HG03439 (cell line): ENCODE results near the gene YY1.
"Not testable (repeated sequence)": the region's sequence is repeated elsewhere in the genome, so short reads cannot be mapped to it uniquely, and the experiment has no call there.

ENCODE experiments used
- ATAC-seq: cut with Tn5 transposase; IDR thresholded peaks from one replicate; pipeline ENCODE4 v1.9.1; 2021; ENCODE audit warnings: mild to moderate bottlenecking, moderate library complexity; ENCODE audit not compliant: unreplicated experiment

The YY1 gene

DNA sequence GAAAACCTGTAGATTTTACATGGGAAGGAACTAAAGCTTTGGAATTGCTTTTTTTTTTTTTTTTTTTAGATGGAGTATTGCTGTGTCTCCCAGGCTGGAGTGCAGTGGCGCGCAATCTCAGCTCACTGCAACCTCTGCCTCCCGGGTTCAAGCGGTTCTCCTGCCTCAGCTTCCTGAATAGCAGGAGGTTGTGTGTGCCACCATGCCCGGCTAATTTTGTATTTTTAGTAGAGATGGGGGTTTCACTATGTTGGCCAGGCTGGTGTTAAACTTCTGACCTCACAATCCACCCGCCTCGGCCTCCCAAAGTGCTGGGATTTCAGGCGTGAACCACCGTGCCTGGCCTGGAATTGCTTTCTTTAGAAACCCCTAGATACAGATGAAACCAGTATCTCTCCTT is 44.5 kb downstream of the YY1 start:
- ATAC-seq, result not testable (repeated sequence)

DNA sequence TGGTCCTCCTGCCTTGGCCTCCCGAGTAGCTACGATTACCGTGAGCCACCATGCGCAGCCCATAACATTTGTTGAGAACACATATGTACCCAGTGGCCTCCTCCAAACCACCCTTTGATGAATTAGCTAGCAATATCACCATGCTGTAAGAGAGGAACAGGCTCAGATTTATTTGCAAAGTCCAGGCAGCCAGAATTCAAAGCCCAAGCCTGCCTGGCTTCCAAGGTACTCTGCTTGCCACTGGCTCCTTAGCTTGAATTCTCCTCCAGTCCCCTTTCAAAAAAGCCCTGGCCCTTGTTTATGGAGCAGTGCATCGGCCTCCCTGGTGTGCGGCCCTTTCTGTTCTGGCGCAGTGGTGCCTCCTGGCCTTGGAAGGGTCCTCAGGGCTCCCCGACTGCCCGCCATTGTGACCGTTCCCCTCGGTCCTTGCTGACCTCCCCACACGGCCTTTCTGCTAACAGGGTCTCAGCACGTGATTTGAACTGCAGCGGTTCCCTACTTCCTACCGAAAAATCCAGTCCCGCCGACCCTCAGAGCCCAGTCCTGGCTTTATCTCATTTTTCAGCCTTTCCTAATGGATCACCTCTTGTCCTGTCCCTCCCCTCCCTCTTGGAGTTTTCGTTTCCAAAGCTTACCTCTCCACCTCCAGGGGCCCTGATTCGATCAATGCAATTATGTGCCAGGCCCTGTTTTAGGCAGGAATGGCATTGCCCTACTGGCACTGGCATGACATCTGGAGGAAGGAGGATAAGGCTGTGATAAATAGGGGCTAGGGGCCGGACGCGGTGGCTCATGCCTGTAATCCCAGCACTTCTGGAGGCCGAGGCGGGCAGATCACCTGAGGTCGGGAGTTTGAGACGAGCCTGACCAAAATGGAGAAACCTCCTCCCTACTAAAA is 45.3 kb downstream of the YY1 start:
- no peak for ATAC-seq

DNA sequence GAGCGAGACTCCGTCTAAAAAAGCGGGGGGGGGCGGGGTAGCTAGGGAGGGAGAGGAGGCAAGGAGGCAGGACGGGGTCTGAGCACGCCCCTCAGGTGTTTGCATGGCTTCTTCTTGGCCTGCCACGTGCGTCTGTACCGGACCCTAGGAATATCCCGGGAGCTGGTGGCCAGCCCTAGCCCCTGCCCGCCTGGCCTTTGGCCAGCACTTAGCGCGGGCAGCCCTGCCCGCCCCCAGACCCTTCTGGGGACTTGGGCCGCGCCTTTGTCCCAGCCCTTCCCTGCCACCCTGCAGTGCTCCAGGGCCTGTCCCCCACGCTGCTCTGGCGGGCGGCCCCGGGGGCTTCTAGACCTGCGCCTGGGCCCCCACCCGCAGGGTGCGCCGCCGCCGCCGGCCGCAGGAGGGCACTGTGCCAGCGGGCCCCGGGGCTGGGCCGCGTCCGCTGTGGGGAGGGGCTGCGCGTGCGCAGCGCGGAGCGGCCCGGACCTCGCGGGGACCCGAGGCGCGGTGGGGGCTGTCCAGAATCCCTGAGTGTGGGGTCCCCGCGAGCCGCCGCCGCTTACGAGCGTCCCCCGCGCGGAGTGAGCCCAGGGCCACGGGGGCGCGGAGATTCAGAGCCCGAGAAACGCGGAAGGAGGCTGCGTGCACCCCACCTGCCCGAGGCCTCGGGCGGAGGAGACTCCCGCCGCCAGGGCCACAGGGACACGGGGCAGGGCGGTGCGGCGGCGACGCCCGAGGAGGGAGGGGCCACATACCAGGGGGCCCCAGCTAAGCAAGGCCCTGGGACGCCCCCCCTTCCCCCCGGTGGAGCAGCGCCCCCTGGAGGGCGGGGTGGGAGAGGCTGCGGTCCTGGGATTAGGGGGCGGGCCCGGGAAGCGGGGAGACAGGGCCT is 46.3 kb downstream of the YY1 start:
- ATAC-seq, result peak; percentile 80

DNA sequence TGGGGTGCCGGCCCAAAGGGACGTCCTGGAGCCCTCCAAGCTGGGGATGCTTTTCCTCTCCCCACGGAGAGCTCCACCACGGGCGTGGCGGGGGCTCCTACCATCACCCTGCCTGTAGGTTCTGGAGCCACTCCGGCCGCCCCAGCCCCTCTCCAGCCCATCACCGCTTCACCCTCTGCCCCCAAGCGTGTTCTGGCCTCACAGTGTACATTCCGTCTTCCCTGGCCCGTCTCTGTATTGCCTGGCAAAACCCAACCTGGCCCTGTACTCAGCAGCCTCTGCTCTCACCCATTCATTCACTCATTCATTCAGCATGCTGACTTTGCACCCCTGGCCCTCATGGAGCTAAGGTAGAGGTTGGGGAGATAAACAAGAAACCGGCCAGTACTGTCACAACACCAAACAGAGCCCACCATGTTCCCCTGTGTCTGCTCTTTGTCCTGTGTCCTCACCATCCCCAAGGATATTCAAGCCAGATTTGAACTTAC is 47.0 kb downstream of the YY1 start:
- ATAC-seq, result no peak

DNA sequence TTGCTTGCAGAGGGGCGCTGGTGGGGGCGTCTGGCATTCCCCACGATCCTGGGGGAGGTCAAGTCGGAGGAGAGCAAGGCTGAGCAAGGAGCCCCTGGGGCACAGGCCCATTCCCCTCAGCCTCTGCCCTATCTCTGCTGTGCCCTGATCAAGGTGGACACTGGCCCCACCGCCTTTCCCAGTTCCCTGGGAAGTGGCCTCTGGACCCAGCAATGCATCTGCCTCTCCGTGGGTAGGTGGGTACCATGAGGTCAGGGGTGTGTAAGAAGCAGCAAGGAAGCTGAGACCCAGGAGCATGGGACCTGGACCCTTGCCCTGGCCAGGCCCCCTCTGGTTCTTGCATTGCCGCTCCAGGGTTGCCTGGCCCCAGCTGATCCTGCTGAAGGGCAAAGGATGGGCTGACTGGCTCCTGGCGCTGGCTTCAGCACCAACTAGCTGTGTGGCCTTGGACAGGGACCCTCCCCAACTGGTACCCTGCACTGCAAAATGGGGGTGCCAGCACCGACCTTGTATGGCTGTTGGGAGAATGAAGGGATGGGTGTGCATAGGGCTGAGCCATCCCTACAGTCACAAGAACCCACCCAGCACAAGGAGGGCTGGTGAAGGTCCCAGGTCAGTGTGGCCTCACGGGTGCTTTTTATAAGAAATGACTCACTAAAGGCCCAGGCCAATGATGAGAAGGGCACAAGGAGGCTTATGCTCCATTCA is 47.7 kb downstream of the YY1 start:
- no peak for ATAC-seq

DNA sequence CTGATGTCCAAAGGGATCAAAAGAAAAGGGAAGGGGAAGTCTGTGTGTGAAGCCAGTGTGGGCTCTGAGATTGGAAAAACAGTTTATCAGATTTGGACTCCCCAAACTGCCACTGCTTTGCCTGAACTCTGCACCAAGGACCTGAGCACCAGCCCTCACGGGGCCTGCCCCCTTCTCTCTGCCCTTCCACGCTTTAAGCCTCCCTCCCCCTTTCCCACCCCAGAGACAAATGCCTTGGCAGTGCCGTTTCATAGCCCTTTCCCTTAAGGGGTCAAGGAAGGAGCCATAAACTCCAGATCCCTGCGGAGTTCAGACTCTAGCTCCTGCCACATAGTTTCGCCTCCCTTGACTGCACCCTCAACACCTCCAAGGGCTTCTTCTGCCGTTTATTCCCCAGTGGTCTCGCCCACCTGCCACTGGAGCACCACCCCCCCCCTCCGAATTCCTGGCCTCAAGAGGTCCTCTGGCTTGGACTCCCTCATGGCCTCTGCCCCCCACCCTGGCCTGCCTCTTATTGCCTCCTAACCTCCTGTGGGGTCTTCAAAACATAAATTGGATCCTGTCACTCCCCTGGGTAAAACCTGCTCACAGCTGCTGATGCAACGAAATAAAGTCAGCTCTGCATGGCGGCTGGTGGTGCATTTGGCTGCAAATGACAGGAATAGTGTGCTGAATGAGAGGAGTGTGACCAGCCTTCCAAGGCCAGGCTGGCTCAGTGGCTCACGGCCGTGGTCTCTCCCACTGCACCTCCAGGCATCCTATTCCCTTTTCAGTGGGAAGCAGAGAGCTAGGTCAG is 48.5 kb downstream of the YY1 start:
- ATAC-seq, result no peak

DNA sequence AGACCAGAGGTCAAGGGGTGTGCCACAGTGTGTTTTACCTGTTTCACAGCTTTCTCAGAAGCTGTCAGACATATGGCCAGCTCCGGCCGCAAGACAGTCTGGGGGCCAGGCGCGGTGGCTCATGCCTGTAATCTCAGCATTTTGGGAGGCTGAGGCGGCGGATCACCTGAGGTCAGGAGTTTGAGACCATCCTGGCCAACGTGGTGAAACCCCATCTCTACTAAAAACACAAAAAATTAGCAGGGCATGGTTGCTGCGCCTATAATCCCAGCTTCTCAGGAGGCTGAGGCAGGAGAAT is 49.0 kb downstream of the YY1 start:
- ATAC-seq, result not testable (repeated sequence)

DNA sequence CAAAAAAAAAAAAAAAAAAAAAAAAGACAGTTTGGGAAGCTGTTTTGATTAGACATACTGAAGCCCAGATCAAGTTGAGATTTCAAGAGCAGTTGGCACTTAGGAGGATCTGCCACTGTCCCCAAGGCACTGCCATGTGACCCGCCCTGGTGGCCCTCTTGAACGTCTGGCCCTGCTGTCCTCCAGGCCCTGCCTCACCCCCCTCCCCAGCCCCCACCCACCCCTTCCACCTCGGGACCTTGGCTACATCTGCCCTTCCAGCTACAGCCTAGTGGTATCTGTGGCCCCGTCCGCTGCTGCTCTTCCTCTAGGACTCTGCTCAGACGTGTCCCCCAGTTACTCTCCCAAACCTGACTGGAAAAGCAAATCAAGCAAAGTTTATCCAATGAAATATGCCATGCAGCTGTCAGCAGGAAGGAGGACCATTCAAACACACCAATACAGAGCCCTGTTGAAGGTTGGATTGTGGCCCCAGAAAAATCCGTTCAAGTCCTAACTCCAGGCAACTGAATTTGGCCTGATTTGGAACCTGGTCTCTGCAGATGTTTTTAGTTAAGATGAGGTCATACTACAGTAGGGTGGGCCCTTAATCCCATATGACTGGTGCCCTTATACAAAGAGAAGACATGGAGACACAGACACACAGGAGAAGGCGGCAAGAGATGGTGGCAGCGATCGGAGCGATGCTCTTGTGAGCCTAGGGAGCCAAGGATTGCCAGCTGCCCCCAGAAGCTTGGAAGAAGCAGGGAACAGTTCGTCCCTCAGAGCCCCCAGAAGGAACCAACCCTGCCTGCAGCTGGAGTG is 49.6 kb downstream of the YY1 start:
- no peak for ATAC-seq

DNA sequence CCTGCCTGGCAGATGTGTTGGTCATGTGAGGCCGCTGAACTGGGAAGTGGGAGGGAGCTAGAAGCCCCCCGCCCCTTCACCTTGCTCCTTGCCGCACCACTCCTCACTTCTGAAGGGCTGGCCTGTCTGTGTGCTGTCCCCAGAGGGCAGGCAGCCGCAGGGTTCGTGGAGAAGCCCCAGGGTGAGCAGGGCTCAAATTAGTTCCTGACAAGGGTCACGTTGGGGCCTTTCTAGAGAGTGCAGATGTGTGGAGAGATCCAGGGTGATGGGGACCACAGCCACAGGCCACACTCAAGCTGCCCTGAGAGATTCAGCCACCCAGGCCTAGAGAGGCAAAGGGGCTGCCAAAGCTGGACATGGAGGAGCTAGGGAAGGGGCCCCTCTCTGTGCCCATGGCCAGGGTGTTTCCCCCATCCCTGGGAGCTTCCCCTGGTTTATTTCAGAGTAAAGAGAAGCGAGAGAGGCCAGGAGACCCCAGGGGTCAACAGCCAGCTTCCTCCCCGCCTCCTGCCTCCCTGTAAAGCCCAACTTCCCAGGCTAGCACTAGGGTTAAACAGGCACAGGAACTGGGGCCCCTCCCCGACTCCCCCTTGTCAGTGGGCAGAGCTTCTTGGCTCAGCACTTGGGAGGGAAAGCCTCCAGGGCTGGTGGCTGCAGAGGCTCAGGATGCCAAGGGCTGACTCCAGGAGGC is 51.1 kb downstream of the YY1 start:
- no peak for ATAC-seq

DNA sequence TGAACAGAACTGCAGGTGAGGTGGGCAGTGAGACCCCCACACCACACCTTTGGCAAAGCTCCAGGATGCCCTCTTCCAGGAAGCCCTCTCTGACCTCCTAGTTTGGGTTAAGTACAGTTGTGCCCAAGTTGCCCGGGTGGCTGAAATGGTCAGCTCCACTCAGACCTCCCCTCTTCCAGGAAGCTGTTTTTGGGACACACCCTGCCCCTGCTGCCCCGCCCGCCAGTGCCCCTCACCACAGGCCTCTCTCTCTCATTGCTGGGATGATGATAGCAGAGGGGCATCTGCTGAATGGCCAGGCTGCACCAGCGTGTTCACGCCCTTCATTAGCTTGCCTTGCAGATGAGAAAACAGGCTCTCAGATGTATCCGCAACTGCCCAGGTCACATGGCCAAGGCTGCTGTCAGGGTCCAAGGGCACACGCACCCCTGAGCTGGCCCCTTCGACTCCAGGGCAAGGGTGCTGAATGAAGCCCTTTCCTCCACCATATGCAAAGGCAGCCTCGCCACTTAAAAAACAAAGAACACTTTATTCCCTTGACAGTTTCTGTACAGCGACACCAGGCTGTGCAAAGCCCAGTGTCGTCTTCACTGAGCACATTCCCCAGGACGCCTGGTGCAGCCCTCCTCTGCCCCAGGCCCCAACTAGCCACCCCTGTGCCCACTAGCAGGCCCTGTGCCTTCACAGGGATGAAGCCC is 51.8 kb downstream of the YY1 start:
- no peak for ATAC-seq

DNA sequence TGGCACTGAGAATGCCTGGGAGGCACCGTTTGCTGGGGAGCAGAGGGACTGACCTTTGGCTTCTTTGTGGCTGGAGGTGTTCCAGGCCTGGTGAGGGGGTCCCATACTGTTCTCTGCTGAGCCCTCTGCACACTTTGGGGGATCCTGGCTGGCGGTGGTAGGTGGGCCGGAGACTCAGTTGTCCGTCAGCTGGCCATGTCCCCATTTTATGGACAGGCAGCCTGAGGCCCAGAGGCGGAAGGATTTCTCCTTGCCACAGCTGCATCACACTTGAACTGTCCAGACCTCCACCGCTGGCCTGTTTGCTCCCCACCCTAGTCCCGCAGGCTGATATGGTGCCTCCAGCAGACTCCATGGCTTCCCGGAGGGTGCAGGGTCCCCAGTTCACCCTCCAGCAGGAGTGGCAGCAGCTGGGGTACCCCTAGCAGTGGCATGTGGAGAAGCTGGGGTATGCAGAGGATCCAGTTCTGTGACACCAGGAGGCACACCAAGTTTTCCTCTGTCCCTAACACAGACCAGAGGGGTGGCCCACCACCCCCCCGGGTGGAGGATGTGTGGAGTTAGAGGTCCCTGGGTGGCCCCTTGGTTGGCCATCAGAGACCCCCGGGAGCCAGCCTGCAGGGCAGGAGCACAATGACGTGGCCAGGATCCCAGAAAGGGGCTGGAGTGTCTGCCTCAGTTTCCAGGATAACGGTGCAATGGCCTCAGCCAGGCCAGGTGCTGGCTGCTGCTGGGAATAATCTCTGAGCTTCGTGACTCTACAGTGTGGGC is 52.5 kb downstream of the YY1 start:
- ATAC-seq, result no peak

DNA sequence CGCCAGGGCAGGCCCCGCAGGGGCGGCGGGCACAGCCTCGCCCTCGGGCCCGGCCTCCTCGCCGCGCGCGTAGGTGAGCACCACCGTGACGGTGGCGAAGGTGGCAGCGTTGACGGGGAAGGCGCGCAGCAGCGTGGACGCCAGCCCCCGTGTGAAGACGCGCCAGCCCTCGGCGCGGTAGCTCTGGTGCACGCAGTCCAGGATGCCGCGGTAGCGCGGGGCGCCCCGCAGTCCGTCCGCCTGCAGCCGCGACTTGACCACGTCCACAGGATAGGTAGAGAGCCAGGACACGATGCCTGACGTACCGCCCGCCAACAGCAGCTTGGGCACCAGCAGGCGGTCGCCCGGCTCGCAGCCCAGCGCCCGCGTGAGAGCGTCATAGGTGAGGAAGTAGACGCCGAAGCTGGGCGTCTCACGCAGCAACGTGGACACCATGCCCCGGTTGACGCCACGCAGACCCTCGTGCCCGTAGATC is 53.4 kb downstream of the YY1 start:
- no peak for ATAC-seq

DNA sequence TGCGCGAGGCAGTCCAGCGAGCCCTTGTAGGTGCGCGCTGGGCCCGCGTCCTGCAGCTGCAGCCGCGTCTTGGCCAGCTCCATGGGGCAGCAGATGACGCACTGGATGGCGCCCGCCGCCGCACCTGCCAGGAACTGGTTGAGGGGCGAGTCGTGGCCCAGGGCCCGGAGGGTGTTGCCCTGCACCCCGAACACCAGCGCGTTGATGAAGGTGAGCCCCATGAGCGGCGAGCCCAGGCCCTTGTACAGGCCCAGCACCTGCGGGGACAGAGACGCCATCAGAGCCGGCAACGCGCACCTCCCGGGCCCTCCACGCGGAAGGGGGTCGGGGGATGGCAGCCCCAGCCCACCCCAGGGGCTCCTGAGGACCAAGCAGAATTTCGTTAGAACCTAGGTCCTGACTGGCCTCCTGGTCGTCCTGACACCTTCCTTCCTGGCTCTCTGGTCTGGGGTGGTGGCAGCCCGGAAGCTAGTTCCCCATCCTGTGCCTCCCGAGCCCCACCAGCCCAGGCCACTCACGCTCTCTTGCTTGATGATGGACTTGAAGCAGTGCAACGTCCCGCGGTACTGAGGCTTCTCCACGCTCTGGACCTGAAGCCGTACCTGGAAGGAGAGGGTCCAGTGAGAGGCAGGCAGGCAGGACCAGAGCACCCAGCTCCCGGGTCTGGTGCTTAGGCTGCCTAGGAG is 54.0 kb downstream of the YY1 start:
- ATAC-seq, result no peak

DNA sequence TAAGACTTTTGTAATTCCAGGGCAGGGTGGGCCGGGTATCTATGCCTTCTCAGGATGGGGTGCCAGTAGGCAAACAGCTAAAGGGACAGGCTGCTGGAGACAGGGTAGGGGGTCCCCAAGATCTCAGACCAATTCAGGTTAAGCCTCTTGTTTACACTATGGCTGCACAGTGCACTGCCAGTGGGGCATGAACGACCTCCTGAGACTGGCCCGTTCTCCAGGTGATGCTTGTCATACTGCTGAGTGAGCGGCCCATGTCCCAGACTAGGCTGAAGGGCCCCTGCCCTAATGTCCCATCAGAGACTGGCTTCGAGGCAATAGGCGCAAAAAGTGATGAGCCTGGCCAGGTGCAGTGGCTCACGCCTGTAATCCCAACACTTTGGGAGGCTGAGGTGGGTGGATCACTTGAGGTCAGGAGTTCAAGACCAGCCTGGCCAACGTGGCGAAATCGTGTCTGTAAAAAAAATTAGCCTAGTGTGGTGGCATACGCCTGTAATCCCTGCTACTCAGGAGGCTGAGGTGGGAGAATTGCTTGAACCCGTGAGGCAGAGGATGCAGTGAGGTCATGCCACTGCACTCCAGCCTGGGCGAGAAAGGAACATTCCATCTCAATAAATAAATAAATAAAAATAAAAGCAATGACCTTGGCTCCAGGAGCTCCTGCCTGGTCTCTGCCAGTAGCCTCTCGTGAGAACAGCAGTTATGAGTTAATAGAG is 54.7 kb downstream of the YY1 start:
- no peak for ATAC-seq

DNA sequence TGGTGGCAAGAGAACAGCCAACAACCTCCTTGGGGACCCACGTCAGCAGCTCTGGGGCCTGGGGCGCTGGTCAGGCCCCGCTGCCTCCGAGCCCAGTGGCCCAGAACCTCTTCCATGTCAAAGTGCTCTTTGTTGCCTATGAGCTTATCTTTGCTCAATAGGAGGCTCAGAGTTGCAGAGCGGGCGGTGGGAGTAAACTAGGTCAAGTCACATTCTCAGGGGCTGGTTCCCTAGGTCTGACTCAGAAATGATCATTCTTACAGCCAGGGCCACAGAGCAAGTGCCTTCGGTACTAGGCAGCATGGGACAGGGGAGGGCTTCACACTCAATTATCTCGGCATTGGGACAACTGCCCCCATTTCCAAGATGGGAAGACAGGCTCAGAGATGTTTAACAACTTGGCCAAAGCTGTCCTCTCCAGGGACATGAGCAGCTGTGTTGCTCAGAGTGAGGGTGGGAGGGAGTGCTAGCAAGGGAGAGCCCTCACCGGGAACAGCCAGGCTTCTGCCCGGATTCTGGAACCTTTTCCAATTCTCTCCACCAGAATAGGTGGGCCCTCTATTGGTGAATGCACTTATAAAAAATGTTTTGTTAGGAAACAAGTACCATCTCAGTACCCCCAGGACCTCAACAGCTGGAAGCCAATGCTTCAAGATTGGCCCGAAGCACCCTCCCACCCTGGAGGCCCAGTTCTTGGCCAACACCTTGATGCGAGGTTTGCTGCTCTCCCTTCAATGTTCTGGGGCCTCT is 55.4 kb downstream of the YY1 start:
- ATAC-seq, result no peak

DNA sequence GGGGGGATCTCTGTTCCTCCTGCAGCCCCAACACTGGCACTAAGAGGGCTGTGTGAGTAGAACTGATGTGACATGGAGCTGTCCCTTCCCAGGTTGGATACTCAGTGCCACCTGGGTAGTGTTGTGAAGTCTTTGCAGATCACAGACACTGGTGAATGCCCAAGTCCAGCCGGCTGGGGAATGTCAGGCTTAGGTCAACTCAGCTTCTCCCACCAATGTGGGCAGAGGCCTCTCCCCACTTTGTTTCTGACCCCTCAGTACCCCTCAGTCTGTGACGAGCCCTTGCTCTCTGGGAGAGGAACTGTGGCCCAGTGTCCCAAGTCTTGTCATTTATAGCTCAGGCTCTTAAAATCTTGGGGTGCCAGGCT is 56.0 kb downstream of the YY1 start:
- ATAC-seq, result no peak
